GM21515 (cell line): ENCODE data around the gene RPS15.
A peak's percentile ranks its signal among the peaks of the same experiment; 100 is the strongest.
"Not testable (repeated sequence)": the region's sequence is repeated elsewhere in the genome, so short reads cannot be mapped to it uniquely, and the experiment has no call there.

ENCODE experiments used
- ATAC-seq: cut with Tn5 transposase; IDR thresholded peaks from one replicate; pipeline ENCODE4 v1.9.1; 2021; ENCODE audit not compliant: unreplicated experiment

RPS15 gene

DNA sequence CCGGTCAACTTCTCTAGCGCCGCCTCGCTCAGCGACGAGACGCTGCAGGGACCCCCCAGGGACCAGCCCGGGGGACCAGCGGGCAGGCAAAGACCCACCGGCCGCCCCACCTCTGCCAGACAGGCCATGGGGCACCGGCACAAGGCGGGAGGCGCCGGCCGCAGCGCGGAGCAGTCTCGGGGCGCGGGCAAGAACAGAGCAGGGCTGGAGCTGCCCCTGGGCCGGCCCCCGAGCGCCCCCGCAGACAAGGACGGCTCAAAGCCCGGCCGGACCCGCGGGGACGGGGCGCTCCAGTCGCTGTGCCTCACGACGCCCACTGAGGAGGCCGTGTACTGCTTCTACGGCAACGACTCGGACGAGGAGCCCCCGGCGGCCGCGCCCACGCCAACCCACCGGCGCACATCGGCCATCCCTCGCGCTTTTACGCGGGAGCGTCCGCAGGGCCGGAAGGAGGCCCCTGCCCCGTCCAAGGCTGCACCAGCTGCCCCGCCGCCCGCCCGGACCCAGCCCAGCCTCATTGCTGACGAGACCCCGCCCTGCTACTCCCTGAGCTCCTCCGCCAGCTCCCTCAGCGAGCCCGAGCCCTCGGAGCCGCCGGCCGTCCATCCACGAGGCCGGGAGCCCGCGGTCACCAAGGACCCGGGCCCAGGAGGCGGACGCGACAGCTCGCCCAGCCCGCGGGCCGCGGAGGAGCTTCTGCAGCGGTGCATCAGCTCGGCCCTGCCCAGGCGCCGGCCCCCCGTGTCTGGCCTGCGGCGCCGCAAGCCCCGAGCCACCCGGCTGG is 29.5 kb downstream of the RPS15 start:
- ATAC-seq = no peak

DNA sequence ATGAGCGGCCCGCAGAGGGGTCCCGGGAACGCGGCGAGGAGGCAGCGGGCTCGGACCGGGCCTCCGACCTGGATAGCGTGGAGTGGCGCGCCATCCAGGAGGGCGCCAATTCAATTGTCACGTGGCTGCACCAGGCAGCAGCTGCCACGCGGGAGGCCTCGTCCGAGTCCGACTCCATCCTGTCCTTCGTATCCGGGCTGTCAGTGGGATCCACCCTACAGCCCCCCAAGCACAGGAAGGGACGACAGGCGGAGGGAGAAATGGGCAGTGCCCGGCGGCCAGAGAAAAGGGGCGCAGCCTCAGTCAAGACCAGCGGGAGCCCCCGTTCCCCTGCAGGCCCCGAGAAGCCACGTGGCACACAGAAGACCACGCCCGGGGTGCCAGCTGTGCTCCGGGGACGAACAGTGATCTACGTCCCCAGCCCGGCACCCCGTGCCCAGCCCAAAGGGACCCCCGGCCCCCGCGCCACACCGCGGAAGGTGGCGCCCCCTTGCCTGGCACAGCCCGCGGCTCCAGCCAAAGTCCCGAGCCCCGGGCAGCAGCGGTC is 30.2 kb downstream of the RPS15 start:
- ATAC-seq = no peak

DNA sequence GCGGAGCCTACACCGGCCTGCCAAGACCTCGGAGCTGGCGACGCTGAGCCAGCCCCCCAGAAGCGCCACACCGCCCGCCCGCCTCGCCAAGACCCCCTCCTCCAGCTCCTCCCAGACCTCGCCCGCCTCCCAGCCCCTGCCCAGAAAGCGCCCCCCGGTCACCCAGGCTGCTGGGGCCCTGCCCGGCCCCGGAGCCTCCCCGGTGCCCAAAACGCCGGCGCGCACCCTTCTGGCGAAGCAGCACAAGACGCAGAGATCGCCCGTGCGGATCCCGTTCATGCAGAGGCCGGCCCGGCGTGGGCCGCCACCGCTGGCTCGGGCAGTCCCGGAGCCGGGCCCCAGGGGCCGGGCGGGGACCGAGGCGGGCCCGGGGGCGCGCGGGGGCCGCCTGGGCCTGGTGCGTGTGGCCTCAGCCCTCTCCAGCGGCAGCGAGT is 30.6 kb downstream of the RPS15 start:
- no peak for ATAC-seq

DNA sequence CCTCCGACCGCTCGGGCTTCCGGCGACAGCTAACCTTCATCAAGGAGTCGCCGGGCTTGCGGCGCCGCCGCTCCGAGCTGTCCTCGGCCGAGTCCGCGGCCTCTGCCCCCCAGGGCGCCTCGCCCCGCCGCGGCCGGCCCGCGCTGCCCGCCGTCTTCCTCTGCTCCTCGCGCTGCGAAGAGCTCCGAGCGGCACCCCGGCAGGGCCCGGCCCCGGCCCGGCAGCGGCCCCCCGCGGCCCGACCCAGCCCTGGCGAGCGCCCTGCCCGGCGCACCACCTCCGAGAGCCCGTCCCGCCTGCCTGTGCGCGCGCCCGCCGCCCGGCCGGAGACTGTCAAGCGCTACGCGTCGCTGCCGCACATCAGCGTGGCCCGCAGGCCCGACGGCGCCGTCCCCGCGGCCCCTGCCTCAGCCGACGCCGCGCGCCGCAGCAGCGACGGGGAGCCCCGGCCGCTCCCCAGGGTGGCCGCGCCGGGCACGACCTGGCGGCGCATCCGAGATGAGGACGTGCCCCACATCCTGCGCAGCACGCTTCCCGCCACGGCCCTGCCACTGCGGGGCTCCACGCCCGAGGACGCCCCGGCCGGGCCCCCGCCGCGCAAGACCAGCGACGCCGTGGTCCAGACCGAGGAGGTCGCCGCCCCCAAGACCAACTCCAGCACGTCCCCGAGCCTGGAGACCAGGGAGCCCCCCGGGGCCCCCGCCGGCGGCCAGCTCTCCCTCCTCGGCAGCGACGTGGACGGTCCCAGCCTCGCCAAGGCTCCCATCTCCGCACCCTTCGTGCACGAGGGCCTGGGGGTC is 31.3 kb downstream of the RPS15 start:
- no peak for ATAC-seq

DNA sequence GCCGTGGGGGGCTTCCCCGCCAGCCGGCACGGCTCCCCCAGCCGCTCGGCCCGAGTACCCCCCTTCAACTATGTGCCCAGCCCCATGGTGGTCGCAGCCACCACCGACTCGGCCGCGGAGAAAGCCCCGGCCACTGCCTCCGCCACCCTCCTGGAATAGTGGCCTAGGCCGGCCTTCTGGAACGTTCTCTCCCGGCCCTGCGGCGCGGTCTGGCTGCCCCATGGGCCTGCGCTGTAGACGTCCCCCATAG is 31.8 kb downstream of the RPS15 start:
- ATAC-seq = no peak

DNA sequence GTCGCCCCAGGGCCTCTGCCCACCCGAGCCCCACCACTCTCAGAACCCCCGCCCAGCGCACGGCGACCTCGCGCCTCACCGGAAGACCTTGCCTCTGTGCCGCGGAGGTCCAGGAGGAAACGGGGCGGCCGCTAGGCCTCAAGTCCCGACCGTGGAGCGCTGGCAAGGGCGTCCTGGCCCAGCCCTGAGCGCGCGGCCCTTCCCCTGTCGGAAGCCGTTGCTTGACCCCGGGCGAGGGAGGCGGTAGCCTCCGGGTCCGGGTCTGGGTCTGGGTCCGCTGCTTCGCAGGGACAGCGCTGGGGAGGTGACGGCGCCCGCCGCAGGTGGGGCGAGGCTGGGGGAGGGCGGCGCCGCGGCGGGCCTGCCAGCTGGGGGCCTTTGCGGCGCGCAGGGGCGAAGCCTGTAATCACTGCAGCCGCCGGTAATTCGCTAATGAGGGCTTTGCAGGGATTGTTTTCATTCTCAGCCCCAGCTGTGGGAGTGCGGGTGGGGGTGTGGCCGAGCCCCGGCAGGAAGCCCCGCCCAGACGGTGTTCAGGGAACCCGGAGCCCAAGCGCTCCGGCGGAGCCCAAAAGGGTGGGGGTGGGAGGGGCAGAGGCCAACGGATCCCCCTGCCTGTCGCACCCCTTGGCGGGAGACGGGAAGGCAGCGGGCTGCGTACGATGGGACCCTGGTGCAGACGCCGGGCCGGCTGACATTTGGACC is 32.3 kb downstream of the RPS15 start:
- ATAC-seq = no peak

DNA sequence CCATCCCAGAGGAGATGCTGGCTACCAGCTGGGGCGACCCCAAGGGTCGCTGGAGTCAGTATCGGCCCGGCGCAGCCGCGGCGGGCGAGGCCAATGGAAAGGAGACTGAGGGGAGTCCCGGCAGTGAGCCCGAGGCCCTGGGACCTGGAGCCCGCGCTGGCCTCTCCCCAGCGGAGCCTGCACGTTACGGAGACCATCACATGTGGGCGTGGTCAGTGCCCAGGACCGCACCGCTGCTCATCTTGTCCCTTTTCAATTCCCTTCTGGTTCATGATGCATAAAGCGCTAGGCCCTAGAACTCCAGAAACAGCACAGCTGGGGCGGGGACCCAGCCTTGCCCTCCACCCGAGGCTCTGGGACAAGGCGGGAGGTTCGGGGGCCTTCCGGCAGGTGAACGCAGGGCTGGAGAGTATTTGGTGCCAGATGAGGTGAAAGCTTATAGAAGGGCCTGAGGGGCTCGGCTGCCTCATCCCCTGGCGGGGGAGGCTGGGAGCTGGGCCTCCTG is 32.9 kb downstream of the RPS15 start:
- no peak for ATAC-seq

DNA sequence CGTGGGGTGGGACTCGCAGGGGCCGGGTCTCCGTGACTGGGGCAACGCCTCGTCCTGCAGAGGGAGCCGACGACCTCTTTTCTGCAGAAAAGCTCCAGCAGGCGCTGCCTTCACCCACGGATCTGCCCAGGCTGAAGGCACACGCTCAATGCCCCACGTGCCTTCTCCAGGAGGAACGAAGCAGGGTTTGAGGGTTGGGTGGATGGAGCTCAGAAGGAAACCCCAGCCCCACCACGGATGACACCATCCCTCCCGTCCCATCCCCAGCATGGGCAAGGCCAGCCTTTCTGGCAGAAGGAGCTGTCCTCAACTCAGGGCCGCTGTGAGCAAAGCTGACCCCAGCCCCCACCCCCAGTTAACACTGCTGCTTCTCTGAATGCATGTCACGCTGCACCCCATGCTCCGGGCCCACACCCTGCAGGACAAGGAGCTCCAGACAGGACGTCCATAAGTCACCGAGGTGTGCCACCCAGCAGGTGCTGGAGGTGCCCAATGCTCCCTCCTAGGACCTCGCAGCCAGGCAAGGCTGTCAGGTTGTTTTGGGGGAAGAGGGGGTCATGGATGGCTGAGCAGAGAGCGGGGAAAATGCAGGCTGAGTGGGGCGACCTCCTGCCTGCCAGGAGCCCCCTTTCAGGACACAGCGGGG is 33.4 kb downstream of the RPS15 start:
- no peak for ATAC-seq

DNA sequence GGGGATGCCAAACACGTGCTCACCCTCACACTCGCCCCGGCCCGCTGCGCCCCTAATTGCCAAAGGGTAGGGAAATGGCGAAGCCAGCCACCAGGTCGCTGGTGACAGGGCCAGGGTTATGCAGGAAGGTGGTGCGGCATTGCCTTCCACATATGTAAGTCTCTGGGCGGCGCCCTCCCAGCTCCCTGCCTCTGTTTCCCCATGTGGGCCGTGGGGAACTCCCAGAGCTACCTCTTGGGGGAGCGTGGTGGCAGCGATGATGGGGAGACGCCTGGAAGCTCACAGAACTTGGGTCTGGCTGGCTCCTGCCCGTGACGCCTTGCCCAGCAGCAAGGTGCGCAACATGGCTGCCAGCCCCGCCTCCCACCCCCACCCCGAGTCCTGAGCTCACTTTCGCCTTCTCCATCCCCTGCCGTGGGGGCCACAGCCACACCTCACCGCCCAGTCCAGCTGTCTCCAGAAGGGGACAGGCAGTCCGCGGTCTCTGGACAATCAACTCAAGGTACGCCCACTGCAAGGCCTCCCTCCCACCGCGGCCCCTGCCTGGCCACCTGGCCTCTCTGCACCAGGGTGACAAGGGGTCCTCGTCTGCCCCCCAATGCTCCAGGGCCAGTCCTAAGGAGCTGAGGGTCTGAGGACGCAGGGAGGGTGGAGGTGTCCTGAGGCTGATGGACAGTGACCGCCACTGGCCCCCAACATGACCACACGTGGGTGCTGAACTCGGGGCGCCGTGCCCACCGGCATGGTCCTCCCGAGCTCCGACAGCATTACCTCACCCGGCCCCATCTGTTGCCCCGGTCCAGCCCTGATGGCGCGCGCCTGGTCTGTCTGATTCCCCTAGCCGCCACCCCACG is 34.3 kb downstream of the RPS15 start:
- no peak for ATAC-seq

DNA sequence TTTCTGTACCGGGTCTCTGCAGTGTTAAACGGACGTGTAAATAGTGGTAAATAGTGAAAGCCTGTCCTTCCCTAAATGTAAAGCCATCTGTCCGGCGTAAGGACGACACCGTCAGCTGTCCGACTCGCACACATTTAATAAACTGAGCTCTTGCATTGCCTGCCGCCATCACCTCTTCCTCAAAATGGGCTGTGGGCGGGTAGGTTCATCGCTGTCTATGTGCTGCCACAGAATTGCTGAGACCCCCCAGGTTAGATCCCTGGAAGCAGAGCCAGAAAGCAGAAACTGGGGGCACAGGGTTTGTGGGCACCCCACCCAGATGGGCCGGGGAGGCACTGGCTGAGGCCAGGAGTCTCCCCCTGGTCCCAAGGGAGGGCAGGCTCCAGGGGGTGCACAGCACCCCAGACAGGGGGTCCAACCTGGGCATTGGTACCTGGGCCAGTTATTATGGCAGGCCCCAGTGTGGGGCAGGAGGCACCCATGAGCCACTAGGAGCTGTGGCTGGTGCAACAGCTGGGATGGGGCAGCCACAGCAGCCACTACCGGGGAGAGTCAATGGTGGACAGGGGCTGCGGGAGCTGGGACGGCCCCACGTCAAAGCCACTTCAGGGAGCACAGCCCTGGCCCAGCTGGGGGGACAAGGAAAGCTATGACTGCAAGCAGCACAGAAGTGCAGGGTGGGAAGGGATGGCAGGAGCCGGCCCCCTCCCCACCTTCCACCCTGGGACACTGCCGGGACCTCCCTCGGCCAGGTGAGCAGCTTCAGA is 35.1 kb downstream of the RPS15 start:
- ATAC-seq = no peak

DNA sequence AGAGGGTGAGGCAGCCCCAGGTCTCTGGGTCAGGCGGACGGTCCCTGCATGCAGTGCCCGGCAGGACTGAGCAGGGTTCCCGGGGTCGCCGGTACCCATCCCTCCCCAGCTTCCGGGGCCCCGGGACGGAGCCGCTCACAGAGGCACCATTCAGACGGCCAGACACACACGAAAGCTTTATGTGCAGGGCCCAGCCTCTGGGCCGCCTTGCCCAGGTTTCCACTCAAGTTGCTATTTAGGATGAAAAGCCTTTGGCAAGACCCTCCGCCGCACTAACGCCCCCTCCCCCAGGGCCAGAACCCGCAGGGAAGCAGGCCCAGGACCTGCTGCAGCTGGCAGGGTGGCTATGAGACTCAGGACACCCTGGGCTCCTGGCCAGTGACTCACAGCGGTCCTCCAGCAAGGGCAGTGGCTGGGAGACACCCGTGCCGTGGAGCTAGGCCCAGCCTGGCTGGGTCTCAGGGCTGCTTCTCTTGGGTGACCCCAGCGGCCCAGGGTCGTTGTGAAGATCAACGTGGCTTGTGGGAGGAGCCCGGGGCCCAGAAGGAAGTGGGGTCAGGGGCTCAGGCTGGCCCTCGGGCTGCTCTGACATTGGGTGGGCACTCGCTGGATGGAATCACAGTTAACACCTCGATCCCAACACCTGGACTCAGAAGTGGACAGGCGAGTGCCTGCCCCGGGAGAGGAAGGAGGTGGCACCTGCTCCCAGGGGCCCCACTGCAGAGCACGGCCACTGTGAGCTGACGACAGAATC is 36.0 kb downstream of the RPS15 start:
- no peak for ATAC-seq

DNA sequence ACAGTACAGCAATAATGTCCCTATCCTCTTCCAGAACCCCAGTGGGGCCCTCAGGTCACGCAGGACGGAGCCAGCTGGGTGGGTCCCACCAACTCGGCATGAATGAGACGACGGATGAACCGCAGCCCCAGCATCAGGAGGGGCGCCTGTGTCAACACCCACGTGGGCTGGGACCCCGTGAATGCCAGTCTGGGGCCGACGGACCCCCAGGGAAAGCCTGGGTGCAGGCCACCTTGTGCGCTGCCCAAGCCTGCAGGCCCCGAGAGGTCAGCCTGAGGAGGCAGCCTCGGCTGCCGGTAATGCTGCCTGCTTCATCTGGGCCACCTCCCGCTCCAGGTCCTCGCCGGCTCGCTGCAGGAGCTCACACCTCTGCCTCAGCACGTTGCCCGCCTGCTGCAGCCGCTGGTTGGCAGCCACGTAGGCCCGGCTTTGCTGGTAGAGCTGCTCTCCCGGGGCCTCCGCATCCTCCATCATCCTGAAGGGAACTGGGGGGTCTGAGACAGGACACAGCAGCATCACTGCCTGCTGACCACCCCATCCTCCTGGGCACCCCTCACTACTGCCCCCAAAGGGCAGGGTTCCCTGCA is 36.7 kb downstream of the RPS15 start:
- no peak for ATAC-seq

DNA sequence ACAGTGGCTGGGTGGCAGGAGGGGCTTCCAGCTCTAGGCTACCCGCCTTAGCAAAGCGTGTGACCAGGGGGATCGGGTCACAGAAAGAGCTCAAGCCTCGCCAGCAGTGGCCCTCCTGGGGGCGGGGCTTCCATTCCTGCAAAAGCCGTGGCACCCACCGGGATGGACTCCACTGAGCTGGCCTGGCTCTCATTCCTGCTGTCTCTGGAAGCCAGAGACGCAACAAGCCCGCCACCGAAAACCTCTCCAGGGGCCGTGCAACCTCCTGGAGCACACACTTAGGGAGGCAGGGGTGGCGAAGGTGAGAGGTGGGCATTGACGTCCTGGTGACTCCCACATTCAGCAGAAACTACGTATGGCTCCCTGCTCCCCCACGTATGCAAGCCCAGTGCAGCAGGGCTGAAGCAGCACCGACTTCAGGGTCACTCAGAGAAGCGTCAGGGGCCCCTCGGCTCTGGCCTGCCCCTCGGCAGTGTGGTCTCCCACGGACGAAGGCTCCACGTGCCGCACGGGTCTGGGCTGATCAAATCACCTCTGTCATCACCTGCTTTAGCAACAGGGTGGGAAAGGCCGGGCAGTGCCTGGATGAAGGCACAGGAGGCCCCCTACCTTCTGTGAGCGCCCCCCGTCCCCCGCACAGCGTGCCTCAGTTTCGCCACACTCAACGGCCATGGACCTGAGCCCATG is 37.7 kb downstream of the RPS15 start:
- ATAC-seq = no peak

DNA sequence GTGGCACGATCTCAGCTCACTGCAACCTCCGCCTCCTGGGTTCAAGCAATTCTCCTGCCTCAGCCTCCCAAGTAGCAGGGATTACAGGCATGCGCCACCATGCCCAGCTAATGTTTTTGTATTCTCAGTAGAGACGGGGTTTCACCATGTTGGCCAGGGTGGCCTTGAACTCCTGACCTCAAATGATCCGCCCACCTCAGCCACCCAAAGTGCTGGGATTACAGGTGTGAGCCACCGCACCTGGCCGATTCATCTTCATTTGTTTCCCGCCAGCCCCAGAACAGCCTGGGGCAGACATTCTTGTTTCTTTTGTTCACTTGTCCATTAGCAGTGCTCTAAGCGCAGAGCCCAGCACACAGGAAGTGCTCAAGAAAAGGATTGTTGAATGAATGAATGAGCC is 38.9 kb downstream of the RPS15 start:
- ATAC-seq = not testable (repeated sequence)

DNA sequence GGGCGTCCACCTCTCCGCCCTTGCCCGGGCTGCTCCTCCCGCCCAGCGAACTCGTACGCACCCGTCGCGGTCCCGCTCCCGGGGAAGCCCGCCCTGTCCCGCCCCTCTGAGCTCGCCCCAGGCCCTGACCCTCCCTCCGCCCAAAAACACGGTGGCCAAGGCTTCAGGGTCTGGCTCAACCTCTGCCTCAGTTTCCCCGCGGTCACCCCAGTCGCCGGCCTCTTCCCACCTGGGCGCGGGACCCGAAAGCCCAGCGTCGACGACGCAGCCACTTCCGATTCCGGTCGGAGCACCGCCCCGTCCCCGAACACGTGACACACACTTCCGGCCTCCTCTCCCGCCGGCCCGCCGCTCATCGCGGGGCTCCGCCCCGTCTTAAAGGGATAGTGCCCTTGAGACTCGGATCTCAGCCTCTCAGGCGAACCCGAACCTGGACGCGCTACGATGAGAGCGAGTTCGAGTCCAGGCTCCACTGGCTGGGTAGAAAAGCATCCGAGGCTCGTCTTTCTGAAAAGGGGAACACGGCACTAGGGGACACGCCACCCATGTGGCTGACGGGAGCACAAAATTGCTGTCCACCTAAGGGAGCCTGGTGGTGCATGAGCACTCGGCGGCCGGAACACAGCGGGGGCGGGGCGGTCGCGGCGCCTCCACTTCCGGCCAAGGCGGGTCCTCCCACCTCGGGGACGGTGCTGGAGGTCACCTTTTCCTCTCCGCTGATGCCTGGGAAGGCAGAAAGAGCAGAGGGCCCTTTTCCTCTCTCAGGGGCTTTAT is 40.9 kb downstream of the RPS15 start, which contains the start of gene C19orf25:
Gene C19orf25 (minus strand): TSS at position 282 of the 774 bp plus-strand sequence. CDS start 312 bp downstream, outside the sequence.
- peak; percentile 82 for ATAC-seq

DNA sequence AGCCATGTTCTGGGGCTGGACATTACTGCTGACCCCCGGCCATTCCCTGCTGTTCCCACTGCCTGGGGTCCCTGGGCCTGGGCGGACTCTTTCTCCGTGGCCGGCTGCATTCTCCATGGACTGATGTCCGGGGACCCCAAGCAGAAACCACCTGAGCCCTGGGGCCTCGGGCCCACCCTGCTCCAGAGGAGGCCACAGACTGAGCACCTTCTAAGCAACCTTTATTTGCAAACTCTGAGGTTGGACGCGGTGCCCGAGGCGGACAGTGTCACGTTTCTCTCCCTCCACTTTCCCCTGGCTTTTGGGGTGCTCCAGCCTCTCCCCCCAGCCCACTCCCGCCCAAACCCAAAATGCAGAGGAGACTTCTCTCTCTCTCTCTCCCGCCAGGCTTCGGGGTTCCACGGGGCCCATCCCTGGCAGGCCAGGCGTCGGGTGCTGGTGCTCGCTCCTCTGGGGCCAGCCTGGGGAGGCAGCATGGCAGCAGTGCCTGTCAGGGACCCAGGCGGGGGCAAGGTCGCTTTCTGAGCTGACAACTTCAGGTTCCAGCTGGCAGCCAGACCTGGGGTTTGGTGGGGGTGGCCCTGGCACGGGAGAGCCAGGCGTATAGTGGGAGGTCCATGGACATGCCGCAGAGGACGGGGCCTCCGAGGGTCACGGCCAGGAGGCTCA is 43.2 kb downstream of the RPS15 start:
- ATAC-seq = no peak
